8988T (cell line): ENCODE data around the gene CSKMT.
A peak's percentile ranks its signal among the peaks of the same experiment; 100 is the strongest.
"Not testable (repeated sequence)": the region's sequence is repeated elsewhere in the genome, so short reads cannot be mapped to it uniquely, and the experiment has no call there.

Source experiments
- DNase-seq: peaks from one replicate; pipeline ENCODE4 v3.0.0; 2011

CSKMT gene

GRCh38 chr11:62656796-62657429, 8.2 kb upstream of the CSKMT start:
- DNase-seq = no peak

- no peak for DNase-seq
These were observed 572 bp upstream of the CSKMT start for GRCh38 chr11:62664405-62665074.

- DNase-seq = no peak
These were observed 617 bp downstream of the CSKMT start for GRCh38 chr11:62665599-62666258.

GRCh38 chr11:62666259-62666926, 1.3 kb downstream of the CSKMT start:
- no peak for DNase-seq

- no peak for DNase-seq
These were observed 2.3 kb downstream of the CSKMT start for GRCh38 chr11:62667460-62667859.

GRCh38 chr11:62669420-62670161, 4.5 kb downstream of the CSKMT start:
- DNase-seq = no peak

- no peak for DNase-seq
These were observed 6.1 kb downstream of the CSKMT start for GRCh38 chr11:62671236-62671607.

- peak; percentile 90 for DNase-seq
These were observed 6.7 kb downstream of the CSKMT start, which contains the start of the genes LBHD1 and UQCC3 for GRCh38 chr11:62671608-62672389. Gene LBHD1 (minus strand): TSS chr11:62672267. CDS start chr11:62670031, 2,236 bp downstream. Gene UQCC3 (plus strand): TSS chr11:62671673. CDS start chr11:62671746, 73 bp downstream.

GRCh38 chr11:62673196-62673525, 8.0 kb downstream of the CSKMT start:
- no peak for DNase-seq

GRCh38 chr11:62675415-62675814, 10.3 kb downstream of the CSKMT start:
- DNase-seq = not testable (repeated sequence)

GRCh38 chr11:62676698-62677097, 11.6 kb downstream of the CSKMT start:
- peak; percentile 44 for DNase-seq

GRCh38 chr11:62677156-62677555, 12.0 kb downstream of the CSKMT start:
- no peak for DNase-seq

- DNase-seq = no peak
These were observed 12.6 kb downstream of the CSKMT start for GRCh38 chr11:62677714-62678113.

GRCh38 chr11:62678433-62678769, 13.3 kb downstream of the CSKMT start:
- no peak for DNase-seq

GRCh38 chr11:62678770-62679696, 13.9 kb downstream of the CSKMT start, which contains the start of gene UBXN1:
Gene UBXN1 (minus strand): TSS chr11:62679073. CDS start chr11:62678923, 150 bp downstream.
- DNase-seq = peak; percentile 90

- peak; percentile 78 for DNase-seq
These were observed 15.7 kb downstream of the CSKMT start for GRCh38 chr11:62680825-62681240.

GRCh38 chr11:62682518-62682917, 17.4 kb downstream of the CSKMT start:
- DNase-seq = no peak

- DNase-seq = no peak
These were observed 22.6 kb downstream of the CSKMT start for GRCh38 chr11:62687508-62688396.

- DNase-seq = no peak
These were observed 23.4 kb downstream of the CSKMT start for GRCh38 chr11:62688491-62688890.
